ENCODE results near the gene MIA3.
A peak's percentile ranks its signal among the peaks of the same experiment; 100 is the strongest.

The MIA3 gene

GRCh38 chr1:222641269-222641948, 23.5 kb downstream of the MIA3 start:
- no peaks in the 10 kb centered on the region for H3K4me1 ChIP-seq (ENCODE audit: control insufficient read depth, insufficient read depth, low read length)
- H3K9me3 ChIP-seq (ENCODE audit: control insufficient read depth, low read length): no peaks in the 10 kb centered on the region
- H3K27me3 ChIP-seq (ENCODE audit: control insufficient read depth, insufficient read depth, low read length, poor library complexity, severe bottlenecking): no peaks in the 10 kb centered on the region
- WGBS, 2 experiments: 85 to 86% methylated on average over 4 to 5 of the region's 5 CpGs
- H3K36me3 ChIP-seq (ENCODE audit: control insufficient read depth, insufficient read depth, low read length): peaks cover 4% of the 10 kb centered on the region
- H3K27ac ChIP-seq (ENCODE audit: insufficient read depth, low read depth, low read length, poor library complexity, severe bottlenecking): no peak overlapping the region
- H3K4me3 ChIP-seq (ENCODE audit: insufficient read depth, low read depth, low read length): no peak overlapping the region

DNA sequence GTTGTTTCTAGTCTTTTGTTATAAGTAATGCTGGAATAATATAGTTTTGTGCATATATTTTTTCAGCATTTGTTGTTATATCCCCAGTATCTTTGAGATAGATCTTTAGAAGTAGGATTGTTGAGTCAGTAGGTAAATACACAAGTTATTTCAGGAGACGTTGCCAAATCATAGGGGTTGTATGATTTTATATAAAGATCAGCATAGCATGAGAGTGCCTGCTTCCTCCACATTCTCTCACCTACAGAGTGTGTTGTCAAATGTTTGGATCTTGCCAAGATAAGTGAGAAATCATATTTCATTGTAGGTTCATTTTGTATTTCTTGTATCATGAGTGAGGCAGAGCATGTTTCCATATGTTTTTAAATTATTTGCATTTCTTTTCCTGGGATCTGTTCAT, 24.6 kb downstream of the MIA3 start:
- WGBS, 2 experiments: 91 to 100% methylated on average over 1 of the region's 1 CpG
- no peak overlapping the region for H3K4me3 ChIP-seq (ENCODE audit: insufficient read depth, low read depth, low read length)
- H3K27ac ChIP-seq (ENCODE audit: insufficient read depth, low read depth, low read length, poor library complexity, severe bottlenecking): no peak overlapping the region
- no peaks in the 10 kb centered on the region for H3K27me3 ChIP-seq (ENCODE audit: control insufficient read depth, insufficient read depth, low read length, poor library complexity, severe bottlenecking)
- H3K9me3 ChIP-seq (ENCODE audit: control insufficient read depth, low read length): no peaks in the 10 kb centered on the region
- peaks cover 4% of the 10 kb centered on the region for H3K36me3 ChIP-seq (ENCODE audit: control insufficient read depth, insufficient read depth, low read length)
- H3K4me1 ChIP-seq (ENCODE audit: control insufficient read depth, insufficient read depth, low read length): no peaks in the 10 kb centered on the region

DNA sequence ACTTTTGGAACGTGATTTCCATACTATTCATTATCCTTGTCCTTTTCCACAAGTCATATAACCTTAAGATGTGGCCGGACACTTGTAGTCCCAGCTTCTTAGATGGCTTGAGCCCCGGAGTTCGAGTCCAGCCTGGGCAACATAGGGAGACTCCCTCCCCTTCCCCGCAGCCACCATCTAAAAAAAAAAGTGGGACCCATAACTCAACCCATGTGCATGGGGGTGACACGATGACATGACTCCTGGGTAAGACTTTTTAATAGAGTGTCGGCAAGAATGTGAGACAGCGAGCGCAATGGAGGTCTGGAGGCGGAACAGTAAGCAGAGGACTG, 25.7 kb downstream of the MIA3 start:
- Histone ChIP-seq H3K27me3 (ENCODE audit: control insufficient read depth, insufficient read depth, low read length, poor library complexity, severe bottlenecking) (no peaks in the 10 kb centered on the region), H3K27ac (ENCODE audit: insufficient read depth, low read depth, low read length, poor library complexity, severe bottlenecking) (peak overlapping the region; percentile 93), H3K9me3 (ENCODE audit: control insufficient read depth, low read length) (no peaks in the 10 kb centered on the region), H3K4me1 (ENCODE audit: control insufficient read depth, insufficient read depth, low read length) (no peaks in the 10 kb centered on the region), H3K4me3 (ENCODE audit: insufficient read depth, low read depth, low read length) (peak overlapping the region; percentile 64), H3K36me3 (ENCODE audit: control insufficient read depth, insufficient read depth, low read length) (peaks cover 4% of the 10 kb centered on the region)
- WGBS, 2 experiments: 34 to 37% methylated on average over 10 of the region's 10 CpGs

DNA sequence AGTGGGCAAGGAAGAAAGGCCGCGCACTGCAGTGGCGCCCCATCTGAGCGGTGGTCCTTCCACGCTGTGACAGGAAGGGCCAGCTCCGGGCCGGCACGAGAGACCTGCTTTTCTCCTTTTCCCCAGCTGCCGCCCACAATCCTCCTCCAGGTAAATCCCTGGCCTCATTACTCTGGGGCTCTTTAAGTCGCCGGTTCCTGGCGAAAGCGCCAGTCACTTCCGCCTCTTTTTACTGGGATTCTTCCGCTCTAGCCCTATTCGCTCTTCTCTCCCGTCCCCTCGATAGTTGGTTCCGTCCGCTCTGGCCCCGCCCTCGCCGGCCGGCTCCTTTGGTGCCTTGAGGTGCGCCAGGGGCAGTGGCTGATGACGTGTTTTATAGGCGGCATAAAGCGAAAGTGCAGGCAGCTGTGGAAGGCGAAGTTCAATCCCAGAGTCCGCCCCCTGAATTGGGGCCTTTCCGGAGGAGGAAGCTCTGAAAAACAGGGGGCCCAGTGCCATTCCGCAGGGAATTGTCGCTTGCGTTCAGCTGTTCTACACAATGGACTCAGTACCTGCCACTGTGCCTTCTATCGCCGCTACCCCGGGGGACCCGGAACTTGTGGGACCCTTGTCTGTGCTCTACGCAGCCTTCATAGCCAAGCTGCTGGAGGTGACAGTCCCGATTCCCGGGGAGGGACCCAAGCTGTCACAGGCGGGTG, 26.2 kb downstream of the MIA3 start:
- WGBS, 2 experiments: 0 to 1% methylated on average over 42 of the region's 42 CpGs
- peak overlapping the region; percentile 93 for H3K27ac ChIP-seq (ENCODE audit: insufficient read depth, low read depth, low read length, poor library complexity, severe bottlenecking)
- H3K9me3 ChIP-seq (ENCODE audit: control insufficient read depth, low read length): no peaks in the 10 kb centered on the region
- no peaks in the 10 kb centered on the region for H3K4me1 ChIP-seq (ENCODE audit: control insufficient read depth, insufficient read depth, low read length)
- H3K27me3 ChIP-seq (ENCODE audit: control insufficient read depth, insufficient read depth, low read length, poor library complexity, severe bottlenecking): no peaks in the 10 kb centered on the region
- peak overlapping the region; percentile 64 for H3K4me3 ChIP-seq (ENCODE audit: insufficient read depth, low read depth, low read length)
- H3K36me3 ChIP-seq (ENCODE audit: control insufficient read depth, insufficient read depth, low read length): peaks cover under 1% of the 10 kb centered on the region

DNA sequence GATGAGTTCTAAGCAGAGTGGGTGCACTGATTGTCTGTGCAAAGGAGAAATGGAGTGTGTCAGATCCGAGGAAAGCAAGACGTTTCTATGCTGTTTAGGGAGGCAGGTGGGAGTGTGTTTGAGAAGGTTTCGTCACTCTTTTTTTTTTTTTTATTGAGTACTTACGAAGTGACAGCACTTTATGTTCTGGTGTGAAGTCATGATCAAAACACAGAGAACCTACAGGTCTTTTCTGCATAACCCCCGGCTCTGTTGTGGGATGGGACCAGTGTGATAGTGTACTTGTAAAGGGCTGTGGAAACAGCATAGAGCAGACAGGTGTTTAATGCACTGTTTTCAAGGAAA, 26.7 kb downstream of the MIA3 start:
- H3K27ac ChIP-seq (ENCODE audit: insufficient read depth, low read depth, low read length, poor library complexity, severe bottlenecking): no peak overlapping the region
- H3K9me3 ChIP-seq (ENCODE audit: control insufficient read depth, low read length): no peaks in the 10 kb centered on the region
- H3K27me3 ChIP-seq (ENCODE audit: control insufficient read depth, insufficient read depth, low read length, poor library complexity, severe bottlenecking): no peaks in the 10 kb centered on the region
- H3K36me3 ChIP-seq (ENCODE audit: control insufficient read depth, insufficient read depth, low read length): no peaks in the 10 kb centered on the region
- WGBS, 2 experiments: 23 to 25% methylated on average over 5 of the region's 5 CpGs
- H3K4me3 ChIP-seq (ENCODE audit: insufficient read depth, low read depth, low read length): peak overlapping the region; percentile 64
- no peaks in the 10 kb centered on the region for H3K4me1 ChIP-seq (ENCODE audit: control insufficient read depth, insufficient read depth, low read length)

DNA sequence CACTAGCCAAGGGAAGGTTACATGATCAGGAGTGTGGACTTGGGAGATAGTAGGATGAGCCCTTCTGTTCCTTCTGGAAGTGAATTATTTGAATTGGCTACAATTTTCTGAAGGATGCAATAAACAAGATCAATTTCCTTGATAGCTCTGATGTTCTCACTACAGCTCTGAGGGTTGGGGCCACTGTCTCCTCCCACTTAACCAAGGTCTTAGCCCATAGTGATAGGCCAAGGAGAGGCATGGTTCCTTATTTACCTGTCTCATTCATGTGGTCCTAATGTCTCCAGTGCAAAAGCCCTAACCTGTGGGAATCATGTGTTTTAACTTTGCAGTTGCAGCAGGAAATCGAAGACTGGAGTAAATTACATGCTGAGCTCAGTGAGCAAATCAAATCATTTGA, 34.8 kb downstream of the MIA3 start:
- Histone ChIP-seq H3K27ac (ENCODE audit: insufficient read depth, low read depth, low read length, poor library complexity, severe bottlenecking) (no peak overlapping the region), H3K9me3 (ENCODE audit: control insufficient read depth, low read length) (no peaks in the 10 kb centered on the region), H3K27me3 (ENCODE audit: control insufficient read depth, insufficient read depth, low read length, poor library complexity, severe bottlenecking) (no peaks in the 10 kb centered on the region), H3K4me1 (ENCODE audit: control insufficient read depth, insufficient read depth, low read length) (no peaks in the 10 kb centered on the region), H3K4me3 (ENCODE audit: insufficient read depth, low read depth, low read length) (no peak overlapping the region), H3K36me3 (ENCODE audit: control insufficient read depth, insufficient read depth, low read length) (peaks cover 36% of the 10 kb centered on the region)
- WGBS, 2 experiments: 93 to 100% methylated on average over 1 of the region's 1 CpG

GRCh38 chr1:222653178-222653827, 35.4 kb downstream of the MIA3 start:
- H3K36me3 ChIP-seq (ENCODE audit: control insufficient read depth, insufficient read depth, low read length): peaks cover 37% of the 10 kb centered on the region

DNA sequence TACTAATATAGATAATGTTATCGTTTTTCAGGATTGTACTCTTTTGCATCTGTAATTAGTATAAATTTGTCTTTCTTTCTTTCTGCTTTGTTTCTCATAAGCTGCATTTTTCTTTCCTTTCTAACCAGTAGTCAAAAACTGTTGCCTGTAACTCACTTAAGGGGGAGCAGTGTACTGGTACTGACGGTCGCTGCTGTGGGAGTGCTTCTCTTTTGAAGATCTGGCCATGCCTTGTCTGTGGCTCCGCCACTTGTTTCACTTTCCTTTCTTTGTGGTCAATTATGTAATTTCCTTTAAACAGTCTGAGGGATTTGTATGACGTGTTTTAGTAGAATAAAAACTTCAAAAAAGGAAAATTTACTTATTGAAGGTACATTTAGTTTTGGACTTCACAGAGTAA, 37.0 kb downstream of the MIA3 start:
- Histone ChIP-seq H3K27ac (ENCODE audit: insufficient read depth, low read depth, low read length, poor library complexity, severe bottlenecking) (no peak overlapping the region), H3K27me3 (ENCODE audit: control insufficient read depth, insufficient read depth, low read length, poor library complexity, severe bottlenecking) (no peaks in the 10 kb centered on the region), H3K36me3 (ENCODE audit: control insufficient read depth, insufficient read depth, low read length) (peaks cover 44% of the 10 kb centered on the region), H3K4me3 (ENCODE audit: insufficient read depth, low read depth, low read length) (no peak overlapping the region), H3K9me3 (ENCODE audit: control insufficient read depth, low read length) (no peaks in the 10 kb centered on the region), H3K4me1 (ENCODE audit: control insufficient read depth, insufficient read depth, low read length) (no peaks in the 10 kb centered on the region)
- WGBS, 2 experiments: 89 to 96% methylated on average over 3 to 4 of the region's 5 CpGs

More at GRCh38 chr1:222653178-222653827, 35.4 kb downstream of the MIA3 start:
- Histone ChIP-seq H3K9me3 (ENCODE audit: control insufficient read depth, low read length) (no peaks in the 10 kb centered on the region), H3K4me3 (ENCODE audit: insufficient read depth, low read depth, low read length) (no peak overlapping the region), H3K27me3 (ENCODE audit: control insufficient read depth, insufficient read depth, low read length, poor library complexity, severe bottlenecking) (no peaks in the 10 kb centered on the region), H3K4me1 (ENCODE audit: control insufficient read depth, insufficient read depth, low read length) (no peaks in the 10 kb centered on the region), H3K27ac (ENCODE audit: insufficient read depth, low read depth, low read length, poor library complexity, severe bottlenecking) (no peak overlapping the region)
- 91 to 93% methylated on average over 2 of the region's 2 CpGs for WGBS, 2 experiments

- no peaks in the 10 kb centered on the region for H3K4me1 ChIP-seq (ENCODE audit: control insufficient read depth, insufficient read depth, low read length)
- WGBS, 2 experiments: 92 to 94% methylated on average over 2 of the region's 2 CpGs
- no peaks in the 10 kb centered on the region for H3K9me3 ChIP-seq (ENCODE audit: control insufficient read depth, low read length)
- no peaks in the 10 kb centered on the region for H3K27me3 ChIP-seq (ENCODE audit: control insufficient read depth, insufficient read depth, low read length, poor library complexity, severe bottlenecking)
- H3K36me3 ChIP-seq (ENCODE audit: control insufficient read depth, insufficient read depth, low read length): peaks cover 53% of the 10 kb centered on the region
- no peak overlapping the region for H3K27ac ChIP-seq (ENCODE audit: insufficient read depth, low read depth, low read length, poor library complexity, severe bottlenecking)
- no peak overlapping the region for H3K4me3 ChIP-seq (ENCODE audit: insufficient read depth, low read depth, low read length)
These were observed 38.7 kb downstream of the MIA3 start for GRCh38 chr1:222656391-222657155.

- Histone ChIP-seq H3K4me3 (ENCODE audit: insufficient read depth, low read depth, low read length) (no peak overlapping the region), H3K4me1 (ENCODE audit: control insufficient read depth, insufficient read depth, low read length) (no peaks in the 10 kb centered on the region), H3K27ac (ENCODE audit: insufficient read depth, low read depth, low read length, poor library complexity, severe bottlenecking) (no peak overlapping the region), H3K9me3 (ENCODE audit: control insufficient read depth, low read length) (no peaks in the 10 kb centered on the region), H3K36me3 (ENCODE audit: control insufficient read depth, insufficient read depth, low read length) (peaks cover 53% of the 10 kb centered on the region), H3K27me3 (ENCODE audit: control insufficient read depth, insufficient read depth, low read length, poor library complexity, severe bottlenecking) (no peaks in the 10 kb centered on the region)
- 93 to 100% methylated on average over 2 of the region's 2 CpGs for WGBS, 2 experiments
These were observed 40.0 kb downstream of the MIA3 start for GRCh38 chr1:222657899-222658298.
